DND-41 (cell line): ENCODE data around the gene SMG5.

Experiments
- CTCF ChIP-seq: IDR thresholded peaks from 2 replicates; pipeline ENCODE4 v1.5.1; 2012; ENCODE audit warnings: borderline replicate concordance, low read length, moderate library complexity, mild to moderate bottlenecking; ENCODE audit not compliant: poor library complexity, severe bottlenecking; ENCODE audit errors: extremely low read depth
- EZH2 ChIP-seq: IDR thresholded peaks from 3 replicates; pipeline ENCODE4 v1.6.1; 2012; ENCODE audit warnings: borderline replicate concordance, low read depth, mild to moderate bottlenecking, moderate library complexity, low read length, inconsistent platforms; ENCODE audit not compliant: severe bottlenecking

- TF ChIP-seq CTCF = peak; percentile 61
- no peak for TF ChIP-seq EZH2
Measured at GRCh38 chr1:156319664-156320063, 37.0 kb upstream of the SMG5 start.
